Activated CD8-positive, alpha-beta T cell treated with anti-CD3 and anti-CD28 coated beads for 36 hours (primary cell): Measurements from ENCODE around the gene NDFIP1. TPM values are rescaled to one million over a fixed set of nuclear protein-coding genes. Genes with fewer than 3 reads are reported as not detected.

ENCODE experiments used
- ATAC-seq: fragments of 200-7000 bp; cut with Tn5 transposase; one replicate; pipeline ENCODE4 v1.10.0; 2021; ENCODE audit warnings: mild to moderate bottlenecking, moderate library complexity
- CTCF ChIA-PET: fragments of 350-600 bp; sonication (Branson Sonifier 250); formaldehyde crosslinking; loops from one replicate; lab custom pipeline; 2021; ENCODE audit warnings: antibody characterized with exemption; lab: Charles Lee
- POLR2A ChIA-PET: fragments of 350-600 bp; sonication (Branson Sonifier 250); formaldehyde crosslinking; loops from one replicate; lab custom pipeline; 2021; ENCODE audit warnings: antibody characterized with exemption; lab: Charles Lee
- DNase-seq: peaks from one replicate; pipeline ENCODE4 v3.0.0-alpha.2; 2020
- H3K27ac Mint-ChIP-seq: one replicate; pipeline ENCODE4 v1.8.0; 2021; ENCODE audit warnings: mild to moderate bottlenecking, mixed read lengths
- H3K27me3 Mint-ChIP-seq: one replicate; pipeline ENCODE4 v1.8.0; 2021; ENCODE audit warnings: mixed read lengths
- H3K36me3 Mint-ChIP-seq: one replicate; pipeline ENCODE4 v1.8.0; 2021; ENCODE audit warnings: low read depth, mixed read lengths
- H3K4me1 Mint-ChIP-seq: one replicate; pipeline ENCODE4 v1.8.0; 2021; ENCODE audit warnings: low read depth, mixed read lengths
- H3K4me3 Mint-ChIP-seq: one replicate; pipeline ENCODE4 v1.8.0; 2021; ENCODE audit warnings: mild to moderate bottlenecking, moderate library complexity, mixed read lengths
- H3K9me3 Mint-ChIP-seq: one replicate; pipeline ENCODE4 v1.8.0; 2021; ENCODE audit warnings: mixed read lengths
- intact Hi-C: fragments of 100-400 bp; cut with micrococcal nuclease; formaldehyde crosslinking; loops from one replicate; pipeline ENCODE4 v1.10.0; 2022
- total RNA-seq, 2 experiments: library from RNA; stranded (reverse); gene quantifications; one replicate each; pipeline ENCODE4 v1.2.3, GENCODE V29; 2021
- TF ChIP-seq, protein P1 (sequence below): fragments of 200-600 bp; IDR thresholded peaks from one replicate; pipeline ENCODE4 v1.8.0; 2022; ENCODE audit warnings: antibody characterized with exemption, mild to moderate bottlenecking

The NDFIP1 gene
- total RNA-seq, 2 experiments from 2014 or later: 93.8 to 96.9 TPM

DNA sequence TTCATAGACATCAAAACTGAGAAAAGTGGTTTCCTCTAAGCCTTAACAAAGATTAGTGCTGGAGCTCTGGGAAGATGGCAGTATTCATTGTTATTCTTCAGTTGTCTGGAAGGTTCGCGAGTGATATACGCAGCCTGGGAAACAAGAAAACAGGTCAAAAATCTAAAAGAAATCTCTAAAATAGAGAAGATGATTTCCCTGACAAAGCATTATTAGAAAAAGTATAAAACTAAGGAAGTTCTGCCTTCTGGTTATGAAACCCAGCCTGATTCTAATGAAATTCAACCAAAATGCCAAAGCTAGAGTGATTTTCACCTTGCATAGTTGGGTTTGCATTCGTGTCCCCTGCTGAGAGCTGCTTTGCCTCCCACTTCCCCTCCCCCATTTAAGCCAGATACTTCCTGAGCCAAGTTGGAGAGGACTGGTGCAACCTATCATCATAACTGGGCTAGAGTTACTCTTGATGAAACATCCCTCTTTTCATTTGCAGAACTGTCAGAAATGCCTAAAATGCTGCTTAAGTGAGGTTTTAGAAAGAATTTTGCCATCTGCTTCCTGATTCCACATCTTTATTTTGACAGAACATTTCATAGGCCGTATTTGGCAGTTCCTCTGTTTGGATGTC, 48.4 kb downstream of the NDFIP1 start:
- H3K9me3 Mint-ChIP-seq: no peaks in the 10 kb centered on the region
- POLR2A ChIA-PET: no interaction called here
- TF ChIP-seq, protein P1, sequence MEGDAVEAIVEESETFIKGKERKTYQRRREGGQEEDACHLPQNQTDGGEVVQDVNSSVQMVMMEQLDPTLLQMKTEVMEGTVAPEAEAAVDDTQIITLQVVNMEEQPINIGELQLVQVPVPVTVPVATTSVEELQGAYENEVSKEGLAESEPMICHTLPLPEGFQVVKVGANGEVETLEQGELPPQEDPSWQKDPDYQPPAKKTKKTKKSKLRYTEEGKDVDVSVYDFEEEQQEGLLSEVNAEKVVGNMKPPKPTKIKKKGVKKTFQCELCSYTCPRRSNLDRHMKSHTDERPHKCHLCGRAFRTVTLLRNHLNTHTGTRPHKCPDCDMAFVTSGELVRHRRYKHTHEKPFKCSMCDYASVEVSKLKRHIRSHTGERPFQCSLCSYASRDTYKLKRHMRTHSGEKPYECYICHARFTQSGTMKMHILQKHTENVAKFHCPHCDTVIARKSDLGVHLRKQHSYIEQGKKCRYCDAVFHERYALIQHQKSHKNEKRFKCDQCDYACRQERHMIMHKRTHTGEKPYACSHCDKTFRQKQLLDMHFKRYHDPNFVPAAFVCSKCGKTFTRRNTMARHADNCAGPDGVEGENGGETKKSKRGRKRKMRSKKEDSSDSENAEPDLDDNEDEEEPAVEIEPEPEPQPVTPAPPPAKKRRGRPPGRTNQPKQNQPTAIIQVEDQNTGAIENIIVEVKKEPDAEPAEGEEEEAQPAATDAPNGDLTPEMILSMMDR: no peak
- H3K27me3 Mint-ChIP-seq: no peaks in the 10 kb centered on the region
- intact Hi-C loops: no loop called here
- H3K36me3 Mint-ChIP-seq: peaks cover 22% of the 10 kb centered on the region
- H3K4me1 Mint-ChIP-seq: peaks cover 19% of the 10 kb centered on the region
- CTCF ChIA-PET: interaction anchor here (1.3 to 17.6 kb wide), 3 partner anchors 8 to 196 kb away, joined by 3 to 592 read pairs (median 4); partner anchors contain the start of gene GNPDA1
- no peak overlapping the region for H3K4me3 Mint-ChIP-seq
- peak overlapping the region; percentile 36 for H3K27ac Mint-ChIP-seq
- DNase-seq (no peak), ATAC-seq (no peak)

DNA sequence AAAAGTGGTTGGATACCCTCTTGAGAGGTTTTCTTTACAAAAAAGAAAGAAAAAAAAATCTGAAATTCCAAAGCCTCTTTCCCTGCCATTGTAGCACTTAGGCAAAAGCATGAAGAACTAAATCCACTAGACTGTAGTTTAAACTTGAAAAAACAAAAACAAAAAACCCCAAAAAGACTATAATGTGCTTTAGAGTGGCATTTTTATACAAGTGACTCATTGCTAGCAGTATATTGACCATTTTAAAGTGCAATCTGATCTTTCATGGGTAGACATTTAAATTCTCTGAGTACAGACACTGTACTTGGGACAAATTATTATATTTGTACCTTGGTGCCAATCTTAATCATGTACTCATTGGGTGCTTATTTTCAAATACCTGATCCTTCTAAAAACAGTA, 50.8 kb downstream of the NDFIP1 start:
- H3K4me3 Mint-ChIP-seq: no peak overlapping the region
- peaks cover 14% of the 10 kb centered on the region for H3K36me3 Mint-ChIP-seq
- ATAC-seq: no peak
- intact Hi-C loops: no loop called here
- no peaks in the 10 kb centered on the region for H3K9me3 Mint-ChIP-seq
- no peak overlapping the region for H3K27ac Mint-ChIP-seq
- peaks cover 19% of the 10 kb centered on the region for H3K4me1 Mint-ChIP-seq
- no peak for DNase-seq
- ChIA-PET CTCF (no interaction called here), POLR2A (interaction anchor here (0.9 kb wide), 1 partner anchor 31 kb away, joined by 3 read pairs; no protein-coding TSS in a partner anchor)
- no peaks in the 10 kb centered on the region for H3K27me3 Mint-ChIP-seq
- TF ChIP-seq, protein P1: no peak

DNA sequence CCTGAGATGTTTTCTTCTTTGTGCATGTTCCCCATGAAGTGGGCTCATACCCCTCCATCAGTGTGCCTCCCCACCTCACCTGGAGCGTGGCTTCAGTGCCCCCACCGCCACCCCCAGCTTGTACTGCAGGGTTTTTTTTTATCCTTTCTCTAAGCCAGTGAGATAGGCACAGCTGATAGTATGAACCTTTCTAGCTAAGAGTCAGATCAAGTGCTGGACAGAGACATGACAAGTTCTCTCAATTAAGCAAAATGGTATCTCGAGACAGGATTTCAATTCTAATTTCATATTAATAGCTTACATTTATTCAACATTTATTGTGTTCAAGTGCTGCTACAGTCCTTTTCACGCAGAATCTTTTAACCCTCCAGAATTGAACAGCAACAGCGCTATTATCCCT, 55.7 kb downstream of the NDFIP1 start:
- H3K4me1 Mint-ChIP-seq: no peaks in the 10 kb centered on the region
- no peak for ATAC-seq
- ChIA-PET POLR2A (no interaction called here), CTCF (interaction anchor here (1.0 to 1.1 kb wide), 2 partner anchors 8 to 534 kb away, joined by 4 read pairs; no protein-coding TSS in a partner anchor)
- H3K36me3 Mint-ChIP-seq: no peaks in the 10 kb centered on the region
- H3K4me3 Mint-ChIP-seq: no peak overlapping the region
- TF ChIP-seq, protein P1: no peak
- H3K27ac Mint-ChIP-seq: no peak overlapping the region
- no peak for DNase-seq
- no peaks in the 10 kb centered on the region for H3K27me3 Mint-ChIP-seq
- intact Hi-C loops: loop anchor here (10.0 kb wide), 1 partner anchor 390 kb away; no protein-coding TSS in a partner anchor
- no peaks in the 10 kb centered on the region for H3K9me3 Mint-ChIP-seq

GRCh38 chr5:142166754-142167153, 58.2 kb downstream of the NDFIP1 start:
- ChIA-PET CTCF (interaction anchor here (0.7 to 1.1 kb wide), 2 partner anchors 14 to 206 kb away, joined by 3 read pairs; no protein-coding TSS in a partner anchor), POLR2A (interaction anchor here (0.5 to 1.1 kb wide), 3 partner anchors 149 to 465 kb away, joined by 3 read pairs; no protein-coding TSS in a partner anchor)

More at GRCh38 chr5:142166754-142167153, 58.2 kb downstream of the NDFIP1 start:
- Mint-ChIP-seq H3K9me3 (no peaks in the 10 kb centered on the region), H3K4me3 (no peak overlapping the region), H3K27me3 (no peaks in the 10 kb centered on the region), H3K27ac (no peak overlapping the region), H3K36me3 (no peaks in the 10 kb centered on the region), H3K4me1 (no peaks in the 10 kb centered on the region)
- ATAC-seq (no peak), DNase-seq (no peak)
- intact Hi-C loops: loop anchor here (10.0 kb wide), 1 partner anchor 388 kb away; no protein-coding TSS in a partner anchor
- TF ChIP-seq, protein P1: no peak
